Spleen (tissue), 11 donors: ENCODE measurements around the gene LIN7A. TPM values are rescaled to one million over a fixed set of nuclear protein-coding genes. Genes with fewer than 3 reads are reported as not detected.

Source experiments
- DNase-seq: peaks from one replicate; pipeline ENCODE4 v3.0.0-alpha.2; 2020
- H3K27ac ChIP-seq, 8 donors: fragments of 200-600 bp; sonication (generic) in 7 of 8; 1 replicate in 4 of 8; 2 replicates in 4 of 8; pipeline versions ENCODE4 v1.5.0 to v1.8.0; 2016 to 2021; ENCODE audit warnings: inconsistent platforms in 4 of 8, mild to moderate bottlenecking in 4 of 8, moderate library complexity in 1 of 8
- H3K27me3 ChIP-seq, 7 donors: fragments of 200-600 bp; sonication (generic) in 6 of 7; replicated peaks in 1 of 7; 1 replicate in 4 of 7; 2 replicates in 3 of 7; pipeline versions ENCODE4 v1.5.0 to v1.8.0; 2016 to 2021; ENCODE audit warnings: inconsistent platforms in 3 of 7, mild to moderate bottlenecking in 1 of 7
- H3K36me3 ChIP-seq, 6 donors: fragments of 200-600 bp; sonication (generic) in 5 of 6; 1 replicate in 4 of 6; 2 replicates in 2 of 6; pipeline versions ENCODE4 v1.5.0 to v1.8.0; 2016 to 2021; ENCODE audit warnings: inconsistent platforms in 2 of 6
- H3K4me1 ChIP-seq, 6 donors: fragments of 200-600 bp; sonication (generic) in 5 of 6; 1 replicate in 3 of 6; 2 replicates in 3 of 6; pipeline versions ENCODE4 v1.5.0 to v1.8.0; 2016 to 2021; ENCODE audit warnings: inconsistent platforms in 3 of 6
- H3K4me3 ChIP-seq, 8 donors: fragments of 200-600 bp; sonication (generic) in 7 of 8; 1 replicate in 4 of 8; 2 replicates in 4 of 8; pipeline versions ENCODE4 v1.5.0 to v1.8.0; 2016 to 2021; ENCODE audit warnings: inconsistent platforms in 4 of 8, mild to moderate bottlenecking in 4 of 8, moderate library complexity in 2 of 8
- H3K9me3 ChIP-seq, 8 donors: fragments of 200-600 bp; sonication (generic) in 7 of 8; 1 replicate in 4 of 8; 2 replicates in 4 of 8; pipeline versions ENCODE4 v1.5.0 to v1.8.0; 2016 to 2021; ENCODE audit warnings: inconsistent platforms in 4 of 8
- CTCF ChIP-seq, 11 experiments: fragments of 200-600 bp in 7 of 11; fragments of 450-650 bp in 4 of 11; sonication (generic) in 4 of 11; IDR thresholded peaks in 8 of 11; conservative IDR thresholded peaks in 3 of 11; 1 replicate in 7 of 11; 2 replicates in 4 of 11; pipeline versions ENCODE4 v1.4.0 to v1.8.0; 2016 to 2021; ENCODE audit warnings: antibody characterized with exemption in 11 of 11, inconsistent platforms in 4 of 11, mild to moderate bottlenecking in 1 of 11
- POLR2A ChIP-seq, 3 donors: fragments of 450-650 bp; IDR thresholded peaks; one replicate each; pipeline ENCODE4 v1.5.1; 2017; ENCODE audit warnings: antibody characterized with exemption in 3 of 3, mild to moderate bottlenecking in 1 of 3
- POLR2AphosphoS5 ChIP-seq, 3 donors: sonication (generic); formaldehyde crosslinking; IDR thresholded peaks; one replicate each; pipeline ENCODE4 v1.5.1; 2017; ENCODE audit warnings: antibody characterized with exemption in 3 of 3
- WGBS, 5 donors: extraction: QIAGEN DNeasy Blood & Tissue Kit in 3 of 5; methylation state at CpG; one replicate each; pipeline versions ENCODE4 v1.1.5 to v1.1.7; 2013 to 2018; 5-methylcytosine and 5-hydroxymethylcytosine counted together
- intact Hi-C: fragments of 100-400 bp; cut with DNase I; formaldehyde crosslinking; loops from one replicate; pipeline ENCODE4 v1.15.0; 2023; ENCODE audit warnings: low total_unique reads
- polyA plus RNA-seq, 3 donors: library from polyadenylated mRNA; stranded (reverse); fragments of 200-250 nt; gene quantifications; one replicate each; pipeline ENCODE4 v1.2.1, GENCODE V29; 2013
- total RNA-seq, 7 donors: library from RNA; depleted of rRNA in 3 of 7; stranded (reverse); fragments of >200 nt in 3 of 7; fragmentation: NEBNext Ultra II Directional in 4 of 7; extraction: Animal tissue kit (Norgen Biotek cat#: 25700) in 4 of 7; gene quantifications; one replicate each; pipeline versions ENCODE4 v1.1.0 to v1.2.1, GENCODE V29; 2016 to 2021
- donor health status: healthy with polysubstance abuse.
- donor health status: DM: no; HTN: no; CAD: no; lungs with moderate emphysema.
- donor health status: DM: no; HTN: no; CAD: no.
- donor health status: Bipolar disorder and iron deficiency.
- donor health status: healthy.
- donor health status: DM: no; HTN: no; CAD: no.
- donor health status: DM: yes; HTN: yes; CAD: no.

Gene LIN7A
- total and polyA plus RNA-seq, 10 donors: 1.7 to 31.6 (median 13.1) TPM

GRCh38 chr12:80770958-80771357 is 166.8 kb downstream of the LIN7A start:
- no peak for TF ChIP-seq POLR2AphosphoS5 (IDR thresholded peaks at IDR 0.05)
- TF ChIP-seq CTCF (IDR thresholded peaks at IDR 0.05 in 8 of 11, conservative IDR thresholded peaks at IDR 0.05 in 3 of 11): no peak
- TF ChIP-seq POLR2A (IDR thresholded peaks at IDR 0.05): no peak

GRCh38 chr12:80769553-80770140 is 168.1 kb downstream of the LIN7A start:
- intact Hi-C loops: no loop called here
- TF ChIP-seq POLR2A (IDR thresholded peaks at IDR 0.05) (no peak), POLR2AphosphoS5 (IDR thresholded peaks at IDR 0.05) (no peak), CTCF (IDR thresholded peaks at IDR 0.05 in 8 of 11, conservative IDR thresholded peaks at IDR 0.05 in 3 of 11) (no peak)

More at GRCh38 chr12:80770958-80771357, 166.8 kb downstream of the LIN7A start:
- H3K9me3 ChIP-seq: no peaks in the 10 kb centered on the region
- DNase-seq: no peak
- H3K4me1 ChIP-seq: no peaks in the 10 kb centered on the region
- WGBS, 5 donors: 82 to 94% (median 93%) methylated on average over 2 of the region's 2 CpGs
- H3K36me3 ChIP-seq: no peaks in the 10 kb centered on the region
- intact Hi-C loops: no loop called here
- no peak overlapping the region for H3K27ac ChIP-seq
- H3K27me3 ChIP-seq: no peaks in the 10 kb centered on the region
- no peak overlapping the region for H3K4me3 ChIP-seq

GRCh38 chr12:80766897-80767296 is 170.8 kb downstream of the LIN7A start:
- no peak overlapping the region for H3K4me3 ChIP-seq
- no peak overlapping the region for H3K27ac ChIP-seq
- H3K4me1 ChIP-seq: no peaks in the 10 kb centered on the region
- no peak for DNase-seq
- H3K27me3 ChIP-seq: no peaks in the 10 kb centered on the region
- intact Hi-C loops: no loop called here
- 62 to 84% (median 65%) methylated on average over 2 of the region's 2 CpGs for WGBS, 5 donors
- H3K9me3 ChIP-seq: no peaks in the 10 kb centered on the region
- TF ChIP-seq CTCF (IDR thresholded peaks at IDR 0.05 in 8 of 11, conservative IDR thresholded peaks at IDR 0.05 in 3 of 11) (no peak), POLR2A (IDR thresholded peaks at IDR 0.05) (no peak), POLR2AphosphoS5 (IDR thresholded peaks at IDR 0.05) (no peak)
- no peaks in the 10 kb centered on the region for H3K36me3 ChIP-seq

More at GRCh38 chr12:80769553-80770140, 168.1 kb downstream of the LIN7A start:
- DNase-seq: no peak
- H3K27ac ChIP-seq: no peak overlapping the region
- 76 to 91% (median 88%) methylated on average over 1 of the region's 1 CpG for WGBS, 5 donors
- H3K36me3 ChIP-seq: no peaks in the 10 kb centered on the region
- H3K27me3 ChIP-seq: no peaks in the 10 kb centered on the region
- H3K9me3 ChIP-seq: no peaks in the 10 kb centered on the region
- no peak overlapping the region for H3K4me3 ChIP-seq
- H3K4me1 ChIP-seq: no peaks in the 10 kb centered on the region

- Histone ChIP-seq H3K36me3 (no peaks in the 10 kb centered on the region), H3K27me3 (no peaks in the 10 kb centered on the region), H3K4me3 (no peak overlapping the region), H3K9me3 (no peaks in the 10 kb centered on the region), H3K4me1 (no peaks in the 10 kb centered on the region), H3K27ac (no peak overlapping the region)
- no peak for TF ChIP-seq POLR2A (IDR thresholded peaks at IDR 0.05)
- no peak for TF ChIP-seq POLR2AphosphoS5 (IDR thresholded peaks at IDR 0.05)
- TF ChIP-seq CTCF (IDR thresholded peaks at IDR 0.05 in 8 of 11, conservative IDR thresholded peaks at IDR 0.05 in 3 of 11): no peak
- intact Hi-C loops: no loop called here
- WGBS, 5 donors: 84 to 91% (median 86%) methylated on average over 1 of the region's 1 CpG
- no peak for DNase-seq
Observed at GRCh38 chr12:80766210-80766609, 171.5 kb downstream of the LIN7A start.
